Cardiac septum (tissue), 1 donor: ENCODE results near the gene GHDC. TPM values are rescaled to one million over a fixed set of nuclear protein-coding genes. Genes with fewer than 3 reads are reported as not detected.
"Not testable (repeated sequence)": the region's sequence is repeated elsewhere in the genome, so short reads cannot be mapped to it uniquely, and the experiment has no call there.

ENCODE experiments used
- DNase-seq: peaks from one replicate; pipeline ENCODE4 v3.0.0-alpha.2; 2020; ENCODE audit warnings: low spot score
- intact Hi-C: fragments of 100-400 bp; cut with DNase I; formaldehyde crosslinking; loops from one replicate; pipeline ENCODE4 v1.14.0; 2022
- total RNA-seq: library from RNA; stranded (reverse); fragmentation: NEBNext Ultra II Directional; extraction: Animal tissue kit (Norgen Biotek cat#: 25700); gene quantifications from one replicate; pipeline ENCODE4 v1.2.1, GENCODE V29; 2021
- donor health status: DM: no; HTN: no; CAD: no.

Gene GHDC
- total RNA-seq, 1 donor from 2014 or later, result 6.0 TPM

DNA sequence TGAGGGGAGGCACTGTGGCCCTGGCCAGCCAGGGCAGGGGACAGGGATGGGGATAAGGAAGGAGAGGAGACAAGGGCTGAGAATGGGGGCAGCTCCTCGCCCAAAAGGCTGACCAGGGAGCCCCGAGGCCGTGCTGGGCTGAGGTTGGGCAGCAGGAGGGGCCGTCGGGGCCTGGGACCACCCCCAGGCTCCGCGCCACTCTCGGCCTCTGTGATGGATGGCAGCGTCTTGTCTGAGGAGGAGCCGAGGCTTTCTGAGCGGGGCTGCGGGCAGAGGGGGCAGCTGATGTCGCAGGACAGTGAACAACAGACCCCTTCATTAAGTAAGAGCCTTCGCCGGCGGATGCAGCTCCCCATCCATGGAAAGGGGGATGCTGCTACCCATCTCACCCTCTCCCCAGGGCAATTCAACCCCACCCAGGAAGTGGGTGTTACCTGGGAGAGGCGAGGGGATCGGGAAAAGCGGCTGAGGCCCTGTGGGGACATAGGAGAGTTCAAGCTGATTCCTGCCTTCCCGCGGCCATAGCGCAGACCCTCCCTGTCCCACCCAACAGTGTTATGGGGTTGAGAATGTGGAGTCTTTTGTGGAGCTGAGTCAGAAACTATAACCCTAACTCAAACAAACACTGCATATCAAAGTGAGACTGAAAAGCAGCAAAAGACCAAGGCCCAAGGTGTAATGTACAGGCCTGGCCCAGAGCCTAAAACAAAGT, 30.4 kb downstream of the GHDC start:
- DNase-seq, result no peak
- intact Hi-C loops, result no loop called here

DNA sequence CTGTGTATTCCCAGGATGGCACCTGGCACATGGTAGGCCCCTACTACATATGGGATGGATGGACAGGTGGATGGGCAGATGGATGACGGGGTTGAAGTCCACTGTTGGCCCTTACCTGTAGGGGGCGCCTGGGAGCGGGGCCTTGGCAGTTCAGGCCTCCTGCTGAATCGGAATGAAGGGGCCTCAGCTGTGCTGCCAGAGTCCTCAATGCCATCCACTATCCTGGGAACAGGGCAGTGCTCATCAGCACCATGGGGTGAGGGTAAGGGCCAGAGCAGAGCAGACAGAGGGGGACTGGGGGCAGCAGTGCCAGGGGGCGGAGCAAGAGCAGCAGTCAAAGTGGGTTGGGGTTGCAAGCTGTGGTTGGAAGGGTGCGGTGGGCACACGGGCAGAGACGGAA, 31.2 kb downstream of the GHDC start:
- no peak for DNase-seq
- intact Hi-C loops, result no loop called here

DNA sequence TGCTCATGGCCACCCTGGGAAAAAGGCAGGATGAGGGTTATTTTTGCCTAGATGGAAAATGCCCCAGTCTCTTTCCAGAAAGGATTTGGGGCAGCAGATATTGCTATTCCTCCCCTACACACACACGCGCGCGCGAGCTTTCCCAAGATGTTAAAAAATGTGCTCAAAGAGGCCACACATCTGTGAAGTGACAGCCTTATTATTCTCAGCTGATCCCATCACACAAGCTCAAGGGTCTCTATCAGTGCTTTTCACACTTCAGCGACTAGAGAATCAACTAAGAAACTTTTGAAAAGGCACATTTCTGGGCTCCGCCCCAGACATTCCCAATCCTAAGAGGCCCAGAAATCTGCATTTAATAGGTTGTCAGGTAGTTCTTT, 33.8 kb downstream of the GHDC start:
- intact Hi-C loops, result no loop called here
- no peak for DNase-seq

DNA sequence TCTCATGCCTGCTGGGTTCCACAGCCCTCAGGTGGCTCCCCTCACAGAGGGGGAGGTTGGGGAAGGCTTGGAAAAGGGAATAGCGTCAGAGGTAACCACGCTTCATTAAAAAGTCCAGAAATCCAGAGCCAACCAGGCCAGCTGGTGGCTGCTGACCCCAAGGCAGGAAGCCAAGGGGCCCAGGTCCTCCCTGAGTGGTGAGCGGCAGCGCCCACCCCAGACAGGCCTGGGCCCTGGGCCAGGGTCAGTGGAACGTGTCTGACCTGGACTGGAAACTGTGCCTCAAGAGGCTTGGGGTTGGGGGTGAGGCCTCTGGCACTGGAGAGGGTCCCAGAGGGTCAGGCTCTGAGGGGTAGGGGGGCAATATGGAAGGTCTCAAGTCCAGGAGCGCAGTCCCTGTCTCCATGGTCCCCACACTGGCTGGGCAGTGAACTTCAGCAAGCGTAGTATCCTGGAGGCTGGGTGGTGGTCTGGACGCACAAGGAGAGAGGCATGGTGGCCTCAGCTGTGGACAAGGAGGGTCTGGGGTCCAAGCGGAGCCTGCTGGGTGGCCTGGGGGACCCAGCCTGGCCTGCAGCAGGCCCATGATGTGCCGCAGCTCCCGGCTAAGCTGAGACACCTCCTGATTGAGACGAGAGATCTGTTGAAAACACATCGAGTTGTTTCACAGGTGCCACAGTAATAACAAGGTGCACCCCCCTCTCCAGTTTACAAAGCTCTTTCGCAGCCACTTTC, 34.3 kb downstream of the GHDC start:
- intact Hi-C loops, result loop anchor here (10.0 kb wide), 1 partner anchor 835 kb away; the partner anchor contains the start of gene RPL27
- DNase-seq, result no peak

DNA sequence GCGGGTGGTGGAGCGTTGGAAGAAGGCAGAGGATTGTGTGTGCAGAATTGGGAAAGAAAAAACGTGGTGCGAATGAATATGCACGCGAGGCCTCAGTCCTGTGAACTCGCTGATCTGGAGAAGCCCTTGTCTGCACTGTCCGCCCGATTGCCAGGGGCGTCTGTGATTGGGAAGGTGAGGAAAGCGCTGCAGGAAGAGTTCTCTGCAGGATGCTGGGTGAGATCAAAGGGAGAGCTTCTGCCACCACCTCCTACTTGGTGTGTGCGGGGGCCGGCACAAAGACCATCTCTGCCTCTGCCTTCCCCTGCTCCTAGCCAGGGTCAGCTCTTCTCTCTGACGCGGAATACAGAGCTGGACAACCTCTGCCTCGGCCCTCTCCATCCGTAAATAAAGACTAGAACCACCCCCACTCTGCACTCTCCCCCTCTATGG, 38.7 kb downstream of the GHDC start:
- DNase-seq, result no peak
- intact Hi-C loops, result loop anchor here (10.0 kb wide), 1 partner anchor 839 kb away; the partner anchor contains the start of gene RPL27

DNA sequence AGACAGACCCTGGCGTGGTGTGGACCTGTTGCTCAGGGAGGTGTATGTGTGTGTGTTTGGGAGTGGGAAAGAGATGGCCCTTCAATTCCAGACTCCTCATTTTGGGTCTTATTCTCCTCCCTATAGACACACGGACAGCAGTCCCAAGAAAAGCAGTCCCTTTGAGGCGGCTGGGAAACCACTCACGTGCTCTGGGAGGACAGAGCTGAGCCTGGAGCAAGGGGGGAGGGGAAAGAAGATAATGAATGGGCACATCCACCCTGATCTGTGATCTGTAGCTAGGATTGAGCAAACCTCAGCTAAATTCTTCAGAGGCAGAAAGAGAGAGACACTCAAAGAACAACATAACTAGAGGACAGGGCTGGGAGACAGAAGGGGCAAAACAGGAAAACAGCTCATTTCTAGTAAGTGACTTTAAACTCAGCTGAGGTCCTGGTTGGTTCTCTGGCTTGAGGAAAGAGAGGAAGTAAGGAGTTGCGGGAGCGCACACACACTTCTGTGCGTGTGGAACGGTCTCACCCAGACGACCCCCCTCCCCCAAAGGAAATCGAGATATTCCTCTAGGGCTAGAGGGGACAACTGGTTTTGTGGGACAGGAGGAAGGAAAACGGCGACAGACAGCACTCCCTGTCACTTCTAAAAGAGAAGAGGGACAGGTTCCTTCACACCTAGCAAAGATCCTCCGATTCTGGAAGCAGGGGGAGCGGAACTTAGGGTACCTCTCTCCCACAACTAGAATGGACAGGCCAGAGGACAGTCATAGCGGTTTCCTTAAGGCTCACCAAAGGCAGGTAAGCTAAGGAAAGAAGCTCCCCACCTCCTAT, 40.2 kb downstream of the GHDC start:
- no peak for DNase-seq
- intact Hi-C loops, result loop anchor here (10.0 kb wide), 1 partner anchor 841 kb away; the partner anchor contains the start of gene RPL27

DNA sequence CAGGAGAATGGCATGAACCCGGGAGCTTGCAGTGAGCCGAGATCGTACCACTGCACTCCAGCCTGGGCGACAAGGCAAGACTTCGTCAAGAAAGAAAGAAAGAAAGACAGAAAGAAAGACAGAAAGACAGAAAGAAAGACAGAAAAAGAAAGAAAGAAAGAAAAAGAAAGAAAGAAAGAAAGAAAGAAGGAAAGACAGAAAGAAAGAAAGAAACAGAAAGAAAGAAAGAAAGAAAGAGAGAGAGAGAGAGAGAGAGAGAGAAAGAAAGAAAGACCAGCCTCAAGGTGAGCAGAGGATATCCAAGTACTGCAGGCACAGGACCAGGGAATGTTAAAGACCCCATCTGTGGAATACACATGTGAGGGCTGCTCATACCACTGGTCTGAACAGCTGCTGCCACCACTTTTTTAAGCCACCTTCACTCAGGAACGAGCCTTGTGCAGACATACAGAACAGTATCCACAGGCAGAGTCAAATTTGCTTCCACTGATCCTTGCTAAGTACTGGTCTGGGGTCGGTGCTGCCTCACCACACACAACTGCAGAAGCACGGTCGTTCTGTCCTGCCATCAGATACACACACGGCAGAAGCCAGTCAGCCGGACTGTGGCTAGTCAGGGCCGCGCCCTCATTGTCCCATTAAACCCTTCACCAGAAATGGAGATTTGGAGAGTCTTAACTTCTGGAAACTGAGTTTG, 47.2 kb downstream of the GHDC start:
- DNase-seq, result no peak

DNA sequence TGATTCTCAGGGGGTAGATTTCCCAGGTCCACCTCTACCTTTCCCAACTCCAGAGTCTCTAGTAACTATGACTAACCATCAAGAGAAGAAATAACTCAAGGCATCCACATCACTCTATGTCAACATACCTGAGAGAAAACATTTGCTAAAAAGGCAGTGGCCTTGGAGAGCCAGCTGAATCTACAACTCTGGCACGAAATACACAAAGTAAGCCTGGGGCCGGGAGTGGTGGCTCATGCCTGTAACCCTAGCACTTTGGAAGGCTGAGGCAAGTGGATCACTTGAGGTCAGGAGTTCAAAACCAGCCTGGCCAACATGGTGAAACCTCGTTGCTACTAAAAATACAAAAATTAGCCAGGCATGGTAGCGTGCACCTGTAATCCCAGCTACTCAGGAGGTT, 51.2 kb downstream of the GHDC start:
- intact Hi-C loops, DNase-seq: not testable (repeated sequence)

More for the DNA sequence above, 47.2 kb downstream of the GHDC start:
- intact Hi-C loops, result no loop called here

DNA sequence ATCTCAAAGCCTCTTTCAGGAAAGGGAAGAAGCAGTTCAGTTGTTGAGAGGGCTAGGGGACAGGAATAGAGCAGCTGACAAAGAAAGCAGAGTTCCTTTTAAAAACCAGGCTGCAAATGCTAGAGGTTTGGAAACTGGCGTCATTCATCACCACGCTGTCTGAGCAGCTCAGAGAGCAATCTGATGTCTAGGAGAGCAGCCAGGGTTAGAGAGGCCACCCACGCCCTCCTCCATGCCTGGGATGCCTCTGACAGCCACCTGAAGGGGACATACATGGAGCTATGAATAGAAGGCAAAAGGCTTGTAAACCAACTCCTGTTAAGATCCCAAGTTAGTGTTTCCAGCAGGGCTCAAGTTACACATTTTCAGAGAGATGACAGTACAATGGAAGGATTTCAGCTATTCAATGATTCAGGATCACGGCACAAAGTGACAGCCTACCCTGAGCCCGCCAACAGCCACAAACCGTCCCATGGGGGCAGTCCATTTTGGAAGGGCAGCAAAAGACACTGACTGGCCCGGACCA, 51.9 kb downstream of the GHDC start:
- DNase-seq, result no peak
- intact Hi-C loops, result no loop called here

DNA sequence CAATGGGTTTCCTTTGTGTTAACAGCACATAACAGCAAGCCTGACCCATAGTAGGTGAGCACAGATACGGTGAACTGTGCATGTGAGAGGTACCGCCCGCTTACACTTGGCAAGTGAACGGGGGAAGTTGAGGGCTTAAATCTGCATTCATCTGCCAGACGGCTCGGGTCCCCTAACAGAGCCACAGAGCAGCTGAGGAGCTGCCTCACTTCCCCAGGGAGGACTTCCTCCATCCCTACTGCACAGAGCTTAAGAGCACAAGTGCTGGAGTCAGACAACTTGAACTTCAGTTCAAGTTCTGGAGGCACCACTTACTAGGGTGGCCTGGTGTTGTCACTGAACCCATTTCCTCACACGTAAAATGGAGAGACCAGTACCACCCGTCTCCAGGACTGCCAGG, 52.9 kb downstream of the GHDC start:
- no peak for DNase-seq
- intact Hi-C loops, result no loop called here

DNA sequence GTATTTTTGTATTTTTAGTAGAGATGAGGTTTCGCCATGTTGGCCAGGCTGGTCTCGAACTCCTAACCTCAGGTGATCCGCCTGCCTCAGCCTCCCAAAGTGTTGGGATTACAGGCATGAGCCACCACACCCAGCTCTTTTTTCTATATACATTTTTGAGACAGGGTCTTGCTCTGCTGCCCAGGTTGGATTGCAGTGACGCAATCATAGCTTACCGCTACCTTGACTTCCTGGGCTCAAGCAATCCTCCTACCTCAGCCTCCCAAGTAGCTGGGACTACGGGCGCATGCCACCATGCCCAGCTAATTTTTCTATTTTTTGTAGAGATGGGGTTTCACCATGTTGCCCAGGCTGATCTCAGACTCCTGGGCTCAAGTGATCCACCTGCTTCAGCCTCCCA, 53.6 kb downstream of the GHDC start:
- DNase-seq, intact Hi-C loops: not testable (repeated sequence)

Other genes with a start within 250 kb of the GHDC start
- 24.2 TPM for gene CNP, start 227.7 kb downstream of the GHDC start, total RNA-seq
- gene DNAJC7, start 177.1 kb downstream of the GHDC start, total RNA-seq, result 77.4 TPM
- 50.7 TPM for gene NKIRAS2, start 174.4 kb downstream of the GHDC start, total RNA-seq
- 0.43 TPM for gene C17orf113, start 143.9 kb downstream of the GHDC start, total RNA-seq
- 0.13 TPM for gene ZNF385C, start 96.0 kb downstream of the GHDC start, total RNA-seq
- gene DHX58, start 81.8 kb downstream of the GHDC start, total RNA-seq, result 4.5 TPM
- gene KAT2A, start 73.1 kb downstream of the GHDC start, total RNA-seq, result 17.3 TPM
- not detected for gene HSPB9, start 71.7 kb downstream of the GHDC start, total RNA-seq
- gene RAB5C, start 39.5 kb downstream of the GHDC start, total RNA-seq, result 43.9 TPM
- gene KCNH4, start 13.4 kb downstream of the GHDC start, total RNA-seq, result not detected
- gene HCRT, start 9.0 kb downstream of the GHDC start, total RNA-seq, result not detected
- gene STAT5B, start 81.9 kb upstream of the GHDC start, total RNA-seq, result 32.8 TPM
- 12.1 TPM for gene STAT5A, start 94.0 kb upstream of the GHDC start, total RNA-seq
- gene STAT3, start 193.9 kb upstream of the GHDC start, total RNA-seq, result 159 TPM
- gene CAVIN1, start 228.8 kb upstream of the GHDC start, total RNA-seq, result 358 TPM